Ovary (tissue), 9 donors: ENCODE results near the gene TAS2R5. TPM values are rescaled to one million over a fixed set of nuclear protein-coding genes. Genes with fewer than 3 reads are reported as not detected.
"Not testable (repeated sequence)": the region's sequence is repeated elsewhere in the genome, so short reads cannot be mapped to it uniquely, and the experiment has no call there.

Source experiments
- DNase-seq, 5 donors: peaks; one replicate each; pipeline ENCODE4 v3.0.0-alpha.2; 2019 to 2020
- H3K27ac ChIP-seq, 2 donors: fragments of 200-600 bp; one replicate each; pipeline versions ENCODE4 v1.5.1 to v1.8.0; 2019 to 2022
- H3K27me3 ChIP-seq: fragments of 200-600 bp; one replicate; pipeline ENCODE4 v1.8.0; 2022
- H3K36me3 ChIP-seq: fragments of 200-600 bp; sonication (generic); one replicate; pipeline ENCODE4 v1.5.1; 2019
- H3K4me1 ChIP-seq: one replicate; pipeline ENCODE4 v1.8.1; 2013; ENCODE audit warnings: mild to moderate bottlenecking, moderate library complexity; ENCODE audit not compliant: insufficient read depth
- H3K4me3 ChIP-seq: fragments of 200-600 bp; sonication (generic); one replicate; pipeline ENCODE4 v1.5.1; 2017
- H3K9me3 ChIP-seq, 2 donors: fragments of 200-600 bp in 1 of 2; sonication (generic) in 1 of 2; one replicate each; pipeline versions ENCODE4 v1.5.1 to v1.8.1; 2013 to 2019; ENCODE audit warnings: mild to moderate bottlenecking in 1 of 2, moderate library complexity in 1 of 2
- CTCF ChIP-seq, 3 donors: fragments of 450-650 bp in 2 of 3; fragments of 200-600 bp in 1 of 3; IDR thresholded peaks; one replicate each; pipeline versions ENCODE4 v1.5.1 to v1.8.0; 2016 to 2022; ENCODE audit warnings: antibody characterized with exemption in 3 of 3, mild to moderate bottlenecking in 1 of 3
- EP300 ChIP-seq: sonication (generic); formaldehyde crosslinking; IDR thresholded peaks from one replicate; pipeline ENCODE4 v1.6.1; 2017; ENCODE audit warnings: antibody characterized with exemption
- POLR2A ChIP-seq: fragments of 450-650 bp; IDR thresholded peaks from one replicate; pipeline ENCODE4 v1.6.1; 2017; ENCODE audit warnings: antibody characterized with exemption, mild to moderate bottlenecking, moderate library complexity
- whole genome bisulfite sequencing, 3 donors: extraction: QIAGEN DNeasy Blood & Tissue Kit in 1 of 3; methylation state at CpG; one replicate each; pipeline versions ENCODE4 v1.1.5 to v1.1.7; 2013 to 2017; 5-methylcytosine and 5-hydroxymethylcytosine counted together
- intact Hi-C, 4 donors: fragments of 100-400 bp; cut with DNase I; formaldehyde crosslinking; loops; one replicate each; pipeline versions ENCODE4 v1.11.0 to v1.15.1; 2022 to 2023
- polyA plus RNA-seq, 2 donors: library from polyadenylated mRNA; stranded (reverse); fragments of 200-250 nt in 1 of 2; fragments of 350-450 nt in 1 of 2; fragmentation: Illumina TruSeq in 1 of 2; extraction: RNeasy Lipid Tissue Mini Kit (QIAGEN cat#74804) in 1 of 2; gene quantifications; one replicate each; pipeline ENCODE4 v1.2.3, GENCODE V29; 2013 to 2014
- total RNA-seq, 7 donors: library from RNA; depleted of rRNA in 2 of 7; stranded (reverse); fragments of >200 nt in 2 of 7; fragmentation: NEBNext Ultra II Directional in 3 of 7; extraction: Animal tissue kit (Norgen Biotek cat#: 25700) in 3 of 7; gene quantifications; one replicate each; pipeline versions ENCODE4 v1.1.0 to v1.2.4, GENCODE V29; 2016 to 2023
- donor health status: DM: no; HTN: no; CAD: no; lungs with moderate emphysema.
- donor health status: DM: no; HTN: no; CAD: no.
- donor health status: Bipolar disorder and iron deficiency.
- donor health status: DM: yes; HTN: yes; CAD: no.
- donor health status: DM: no; HTN: no; CAD: no.
- donor health status: DM: yes; HTN: yes; CAD: no.

Gene TAS2R5
- total and polyA plus RNA-seq, 9 donors, result 1.2 to 4.9 (median 3.0) TPM

GRCh38 chr7:141785706-141786552 lies 4.1 kb upstream of the TAS2R5 start:
- 70 to 74% (median 73%) methylated on average over 13 of the region's 13 CpGs for WGBS, 3 donors
- no peak overlapping the region for H3K4me3 ChIP-seq
- DNase-seq, result no peak
- no peak overlapping the region for H3K27ac ChIP-seq
- no peaks in the 10 kb centered on the region for H3K36me3 ChIP-seq
- no peaks in the 10 kb centered on the region for H3K9me3 ChIP-seq
- TF ChIP-seq POLR2A, result no peak
- TF ChIP-seq CTCF (IDR thresholded peaks at IDR 0.05), result peak in 1 of 3 donors; percentile 8
- TF ChIP-seq EP300, result no peak
- no peaks in the 10 kb centered on the region for H3K4me1 ChIP-seq
- intact Hi-C loops, result no loop called here
- no peaks in the 10 kb centered on the region for H3K27me3 ChIP-seq

GRCh38 chr7:141788296-141788695 lies 1.7 kb upstream of the TAS2R5 start:
- Histone ChIP-seq H3K27me3 (no peaks in the 10 kb centered on the region), H3K9me3 (no peaks in the 10 kb centered on the region), H3K36me3 (no peaks in the 10 kb centered on the region), H3K4me3 (no peak overlapping the region), H3K4me1 (no peaks in the 10 kb centered on the region), H3K27ac (no peak overlapping the region)
- TF ChIP-seq CTCF (IDR thresholded peaks at IDR 0.05), result no peak
- no peak for TF ChIP-seq EP300
- TF ChIP-seq POLR2A, result no peak
- no peak for DNase-seq
- 85 to 96% (median 88%) methylated on average over 2 of the region's 2 CpGs for WGBS, 3 donors
- intact Hi-C loops, result no loop called here

- WGBS, 3 donors, result 87 to 94% (median 88%) methylated on average over 2 of the region's 2 CpGs
- Histone ChIP-seq H3K4me1 (no peaks in the 10 kb centered on the region), H3K9me3 (no peaks in the 10 kb centered on the region), H3K36me3 (no peaks in the 10 kb centered on the region), H3K4me3 (no peak overlapping the region), H3K27me3 (no peaks in the 10 kb centered on the region), H3K27ac (no peak overlapping the region)
- intact Hi-C loops, result no loop called here
- no peak for DNase-seq
- no peak for TF ChIP-seq POLR2A
- no peak for TF ChIP-seq CTCF (IDR thresholded peaks at IDR 0.05)
- TF ChIP-seq EP300, result no peak
Observed at GRCh38 chr7:141792526-141792925, 2.5 kb downstream of the TAS2R5 start.

DNA sequence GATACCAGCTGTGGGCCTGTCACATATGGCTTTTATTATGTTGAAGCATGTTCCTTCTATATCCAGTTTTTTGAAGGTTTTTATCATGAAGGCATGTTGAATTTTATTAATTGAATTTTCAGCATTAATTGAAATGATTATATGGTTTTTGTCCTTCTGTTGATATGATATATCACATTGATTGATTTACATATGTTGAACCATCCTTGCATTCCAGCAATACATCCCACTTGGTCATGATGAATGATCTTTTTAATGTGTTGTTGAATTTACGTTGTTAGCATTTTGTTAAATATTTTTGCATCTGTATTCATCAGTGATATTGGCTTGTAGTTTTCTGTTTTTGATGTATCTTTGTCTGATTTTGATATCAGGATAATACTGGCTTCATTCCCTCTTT lies 30.1 kb downstream of the TAS2R5 start:
- Histone ChIP-seq H3K27me3 (no peaks in the 10 kb centered on the region), H3K4me3 (no peak overlapping the region), H3K27ac (no peak overlapping the region), H3K9me3 (no peaks in the 10 kb centered on the region), H3K4me1 (no peaks in the 10 kb centered on the region), H3K36me3 (no peaks in the 10 kb centered on the region)
- intact Hi-C loops, result no loop called here
- WGBS, 3 donors, result 92 to 98% (median 94%) methylated on average over 1 of the region's 1 CpG
- DNase-seq, result no peak
- no peak for TF ChIP-seq CTCF (IDR thresholded peaks at IDR 0.05)
- TF ChIP-seq POLR2A, result no peak
- no peak for TF ChIP-seq EP300

GRCh38 chr7:141822432-141822831 lies 32.4 kb downstream of the TAS2R5 start:
- H3K27me3 ChIP-seq, intact Hi-C loops, H3K27ac ChIP-seq, H3K4me3 ChIP-seq, H3K36me3 ChIP-seq, H3K4me1 ChIP-seq, DNase-seq, H3K9me3 ChIP-seq: not testable (repeated sequence)
